Iris pigment epithelial cell (primary cell): ENCODE data around the gene TLK1.
A peak's percentile ranks its signal among the peaks of the same experiment; 100 is the strongest.
"Not testable (repeated sequence)": the region's sequence is repeated elsewhere in the genome, so short reads cannot be mapped to it uniquely, and the experiment has no call there.

Experiments
- DNase-seq: peaks from one replicate; pipeline ENCODE4 v3.0.0-alpha.2; 2011; ENCODE audit warnings: low read depth

TLK1 gene

DNA sequence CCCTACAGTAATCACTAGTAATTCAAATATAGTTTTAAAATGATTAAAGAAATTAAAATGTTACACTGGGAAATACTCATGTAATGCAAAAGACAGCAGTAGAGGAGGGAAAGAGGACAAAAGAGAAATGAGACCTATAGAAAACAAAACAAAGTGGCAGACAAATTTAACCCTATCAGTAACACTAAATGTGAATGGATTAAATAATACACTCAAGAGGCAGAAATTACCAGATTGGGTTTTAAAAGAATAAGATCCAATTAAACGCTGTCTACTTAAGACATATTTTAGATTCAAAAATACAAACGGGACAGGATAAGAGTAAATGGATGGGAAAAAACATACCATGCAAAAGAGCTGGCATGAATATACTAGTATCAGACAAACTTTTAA, 17.0 kb downstream of the TLK1 start:
- DNase-seq: no peak

DNA sequence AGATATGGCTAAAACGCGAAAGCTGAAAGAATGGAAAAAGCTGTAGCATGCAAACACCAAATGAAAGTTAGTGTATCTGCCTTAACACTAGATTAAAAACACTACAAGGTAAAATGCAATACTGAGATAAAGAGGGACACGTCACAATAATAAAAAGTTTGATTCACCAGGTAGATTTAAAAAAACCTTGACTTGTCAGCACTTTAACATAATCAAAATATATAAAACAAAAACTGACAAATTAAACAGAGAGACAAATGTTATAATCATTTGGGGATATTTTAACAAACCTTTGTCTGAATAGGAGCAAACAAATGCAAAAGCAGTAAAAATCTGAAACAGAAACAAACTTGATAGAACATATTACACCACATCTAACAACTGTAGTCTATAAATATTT, 18.3 kb downstream of the TLK1 start:
- DNase-seq: no peak

DNA sequence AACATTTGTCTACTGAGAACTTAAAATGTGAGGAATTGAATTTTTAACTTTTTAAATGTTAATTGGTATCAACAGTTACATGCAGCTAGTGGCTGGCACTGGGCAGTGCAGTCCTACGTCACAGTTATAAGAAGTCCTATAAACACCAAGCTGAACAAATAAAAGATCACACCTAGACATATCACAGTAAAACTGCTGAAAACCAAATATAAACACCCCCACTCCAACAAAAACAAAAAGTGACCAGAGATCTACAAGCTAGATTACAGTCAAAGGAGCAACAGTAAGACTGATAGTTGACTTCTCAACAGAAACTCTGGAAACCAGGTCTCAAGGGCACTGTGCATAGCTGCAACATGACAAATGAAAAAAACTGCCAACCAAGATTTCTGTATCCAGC, 19.4 kb downstream of the TLK1 start:
- peak; percentile 31 for DNase-seq

DNA sequence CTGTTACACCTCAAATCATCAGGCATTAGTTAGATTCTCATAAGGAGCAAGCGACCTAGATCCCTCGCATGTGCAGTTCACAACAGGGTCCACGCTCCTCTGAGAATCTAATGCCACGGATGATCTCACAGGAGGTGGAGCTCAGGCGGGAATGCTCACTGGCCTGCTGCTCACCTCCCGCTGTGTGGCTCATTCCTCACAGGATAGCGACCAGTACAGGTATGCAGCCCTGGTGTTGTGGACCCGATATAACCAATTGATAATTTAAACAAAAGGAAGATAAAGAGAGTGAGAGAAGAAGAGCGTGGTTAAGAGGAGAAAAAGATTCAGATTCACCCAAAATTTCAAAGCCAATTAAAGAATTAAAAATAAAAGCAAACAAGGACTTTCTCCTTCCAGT, 20.8 kb downstream of the TLK1 start:
- no peak for DNase-seq

DNA sequence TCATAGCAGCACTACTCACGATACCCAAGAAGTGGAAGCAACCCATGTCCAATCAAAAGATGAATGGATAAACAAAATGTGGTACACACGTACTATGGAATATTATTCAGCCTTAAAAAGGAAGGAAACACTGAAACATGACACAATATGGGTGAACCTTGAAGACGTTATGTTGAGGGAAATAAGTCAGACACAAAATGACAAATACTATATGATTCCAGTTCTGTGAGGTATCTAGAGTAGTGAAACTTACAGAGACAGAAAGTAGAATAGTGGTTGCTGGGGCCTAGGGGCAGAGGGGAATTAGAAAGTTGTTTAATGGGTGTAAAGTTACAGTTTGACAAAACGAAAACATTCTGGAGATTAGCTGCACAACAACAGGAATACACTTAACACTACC, 24.7 kb downstream of the TLK1 start:
- DNase-seq: no peak

DNA sequence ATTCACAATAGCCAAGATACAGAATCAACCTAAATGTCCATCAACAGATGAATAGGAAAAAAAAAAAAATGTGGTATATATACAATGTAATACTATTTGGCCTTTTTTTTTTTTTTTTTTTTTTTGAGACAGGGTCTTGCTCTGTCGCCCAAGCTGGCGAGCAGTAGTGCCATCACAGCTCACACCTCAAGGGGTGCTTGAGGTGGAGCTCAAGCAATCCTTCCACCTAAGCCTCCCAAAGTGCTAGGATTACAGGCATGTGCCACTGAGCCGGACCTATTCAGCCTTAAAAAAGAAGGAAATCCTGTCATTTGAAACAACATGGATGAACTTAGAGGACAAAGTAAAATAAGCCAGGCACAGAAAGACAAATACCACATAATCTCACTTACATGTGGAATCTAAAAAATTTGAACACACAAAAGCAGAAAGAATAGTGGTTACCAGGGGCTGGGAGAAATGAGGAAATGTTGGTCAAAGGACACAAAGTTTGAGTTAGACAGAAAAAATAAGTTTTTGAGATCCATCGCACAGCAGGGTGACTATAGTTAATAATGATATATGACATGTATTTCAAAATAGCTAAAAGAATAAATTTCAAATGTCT, 26.0 kb downstream of the TLK1 start:
- DNase-seq: no peak

DNA sequence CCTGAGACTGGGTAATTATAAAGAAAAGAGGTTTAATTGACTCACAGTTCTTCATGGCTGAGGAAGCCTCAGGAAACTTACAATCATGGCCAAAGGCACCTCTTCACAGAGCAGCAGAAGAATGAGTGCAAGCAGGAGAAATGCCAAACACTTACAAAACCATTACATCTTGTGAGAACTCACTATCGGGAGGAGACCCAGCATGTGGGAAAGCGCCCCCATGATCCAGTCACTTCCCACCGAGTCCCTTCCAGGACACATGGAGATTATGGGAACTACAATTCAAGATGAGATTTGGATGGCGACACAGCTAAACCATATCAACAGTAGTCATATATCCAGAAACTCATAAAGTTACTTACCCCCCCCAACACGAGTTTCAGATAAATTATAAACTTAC, 28.6 kb downstream of the TLK1 start:
- DNase-seq: no peak

DNA sequence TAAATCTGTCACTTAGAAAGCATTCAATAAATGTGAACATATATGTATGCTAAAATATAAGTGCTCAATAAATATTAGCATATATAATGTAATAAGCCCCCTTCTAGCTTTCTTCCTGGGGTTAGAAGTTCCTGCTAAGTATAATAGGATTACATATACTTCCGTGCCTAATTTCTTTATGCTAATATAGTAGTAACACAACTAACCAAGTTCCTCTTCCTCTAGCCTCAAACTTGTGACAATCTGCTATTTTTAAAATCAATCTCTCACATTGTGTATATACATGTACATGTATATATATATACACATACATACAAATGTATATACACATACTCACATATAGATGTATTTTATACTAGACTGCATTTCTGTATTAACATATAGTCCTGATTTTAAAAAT, 32.2 kb downstream of the TLK1 start:
- DNase-seq: no peak

DNA sequence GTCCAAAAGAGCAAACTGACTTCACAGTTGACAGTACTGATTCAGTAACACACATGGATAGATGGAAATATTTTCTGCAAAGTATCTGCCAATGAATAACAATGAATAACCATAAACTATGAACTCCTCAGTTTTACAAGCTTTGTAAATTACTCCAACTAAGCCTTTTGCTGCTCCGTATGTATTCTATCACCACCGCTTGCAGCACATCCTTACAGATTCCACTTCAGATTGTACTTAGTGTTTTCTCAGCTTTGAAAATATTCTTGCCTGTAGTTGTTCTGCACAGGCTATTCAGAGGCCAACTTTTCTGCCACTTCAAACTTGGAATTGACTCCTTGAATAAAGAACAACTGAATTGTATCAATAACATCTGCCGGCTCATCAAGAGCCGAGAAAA, 36.2 kb downstream of the TLK1 start:
- no peak for DNase-seq

DNA sequence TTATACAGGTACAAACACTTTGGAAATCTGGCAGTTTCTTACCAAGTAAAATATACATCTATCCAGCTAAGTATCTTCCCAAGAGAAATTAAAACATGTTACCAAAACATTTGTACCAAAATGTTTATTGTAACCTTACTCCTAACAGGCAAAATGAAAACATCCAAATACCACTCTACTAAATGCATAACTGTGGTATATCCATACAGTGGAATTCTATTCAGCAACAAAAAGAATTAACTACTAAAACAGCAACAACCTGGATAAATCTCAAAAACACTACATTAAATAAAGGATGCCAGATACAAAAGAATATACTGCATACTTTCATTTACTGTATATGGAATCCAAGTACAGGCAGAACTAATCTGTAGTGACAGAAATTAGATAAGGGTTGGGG, 51.1 kb downstream of the TLK1 start:
- DNase-seq: no peak

DNA sequence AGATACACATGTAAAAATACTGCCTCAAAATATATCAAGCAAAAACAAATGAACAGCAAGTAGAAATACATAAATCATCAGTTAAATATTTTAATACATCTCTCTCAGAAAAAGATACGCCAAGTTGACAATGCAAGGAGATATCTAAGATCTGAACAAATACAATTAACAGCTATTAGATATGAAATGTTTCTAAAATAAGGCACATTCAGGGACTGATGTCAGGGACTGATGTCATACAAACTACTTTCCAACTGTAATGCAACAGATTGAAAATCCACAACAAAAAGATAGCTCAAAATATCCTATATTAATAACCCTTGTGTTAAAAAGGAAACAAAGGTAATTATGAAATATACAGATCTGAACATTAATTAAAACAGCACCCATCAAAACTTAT, 51.7 kb downstream of the TLK1 start:
- no peak for DNase-seq

DNA sequence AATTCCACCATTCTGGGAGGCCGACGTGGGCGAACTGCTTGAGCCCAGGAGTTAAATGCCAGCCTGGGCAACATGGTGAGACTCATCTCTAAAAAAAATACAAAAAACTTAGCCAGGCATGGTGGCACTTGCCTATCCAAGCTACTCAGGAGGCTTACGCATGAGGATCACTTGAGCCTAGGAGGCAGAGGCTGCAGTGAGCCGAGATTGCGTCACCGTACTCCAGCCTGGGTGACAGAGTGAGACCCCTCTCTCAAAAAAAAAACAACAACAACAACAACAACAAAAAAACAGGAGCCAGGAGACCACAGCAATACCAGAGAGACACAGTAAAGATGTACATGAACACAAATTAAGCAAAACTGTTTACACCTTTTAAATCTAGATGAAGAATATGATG, 52.9 kb downstream of the TLK1 start:
- DNase-seq: no peak

DNA sequence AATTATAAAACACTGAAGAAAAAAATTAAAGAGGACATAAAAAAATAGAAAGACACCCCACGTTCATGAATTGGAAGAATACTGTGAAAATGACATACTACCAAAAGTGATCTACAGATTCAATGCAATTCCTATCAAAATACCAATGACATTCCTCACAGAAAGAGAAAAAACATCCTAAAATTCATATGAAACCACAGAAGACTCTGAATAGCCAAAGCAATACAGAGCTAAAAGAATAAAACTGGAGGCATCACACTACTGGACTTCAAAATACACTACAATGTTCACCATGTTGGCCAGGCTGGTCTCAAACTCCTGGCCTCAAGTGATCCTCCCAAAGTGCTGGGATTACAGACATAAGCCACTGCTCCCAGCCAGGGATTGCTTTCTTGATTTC, 56.3 kb downstream of the TLK1 start:
- no peak for DNase-seq

DNA sequence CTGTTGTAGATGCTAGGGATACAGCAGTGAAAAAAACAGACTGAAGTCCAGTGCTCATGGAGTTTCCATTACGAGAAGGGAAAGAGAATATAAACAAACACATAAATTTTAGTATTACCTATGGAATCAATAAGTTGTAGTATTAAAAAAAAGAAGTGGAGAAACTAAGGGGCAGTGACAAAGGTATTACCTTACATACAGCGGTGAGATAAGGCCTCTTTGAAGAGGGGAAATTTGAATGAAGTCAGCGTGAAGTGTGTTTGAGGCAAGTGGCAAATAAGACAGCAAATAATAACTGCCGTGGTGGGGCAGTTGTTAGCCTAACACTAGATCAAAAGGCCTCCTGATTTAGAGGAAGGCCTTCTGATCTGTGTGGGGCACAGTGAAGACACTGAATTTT, 57.9 kb downstream of the TLK1 start:
- no peak for DNase-seq

DNA sequence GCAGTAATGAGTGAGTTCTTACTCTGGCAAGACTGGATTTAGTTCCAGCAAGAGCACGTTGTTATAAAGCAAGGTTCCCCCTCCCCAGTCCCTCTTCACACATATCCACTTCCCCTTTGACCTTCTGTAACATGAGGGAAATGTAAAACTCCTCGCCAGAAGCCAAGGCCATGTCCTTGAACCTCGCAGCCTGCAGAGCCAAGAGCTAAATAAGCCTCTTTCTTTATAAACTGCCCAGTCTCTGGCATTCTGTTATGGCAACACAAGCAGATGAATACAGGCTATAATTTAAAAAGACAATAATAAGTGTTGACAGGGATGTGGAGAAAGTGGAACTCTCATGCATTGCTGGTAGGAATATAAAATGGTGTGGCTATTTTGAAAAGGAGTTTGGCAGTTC, 60.3 kb downstream of the TLK1 start:
- DNase-seq: no peak

DNA sequence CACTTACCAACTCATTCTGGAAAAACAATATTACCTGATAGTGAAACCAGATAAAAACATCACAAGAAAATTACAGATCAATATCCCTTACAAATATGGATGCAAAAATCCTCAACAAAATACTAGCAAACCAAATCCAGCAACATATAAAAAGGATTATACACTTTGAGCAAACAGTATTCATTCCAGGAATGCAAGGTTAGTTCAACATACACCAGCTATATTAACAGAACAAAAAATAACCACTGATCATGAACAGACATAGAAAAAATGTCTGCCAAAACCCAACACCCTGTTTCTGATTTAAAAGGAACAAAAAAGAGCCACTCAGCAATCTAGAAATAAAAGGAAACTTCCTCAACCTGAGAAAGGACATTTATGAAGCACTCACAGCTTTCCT, 62.1 kb downstream of the TLK1 start:
- DNase-seq: no peak

DNA sequence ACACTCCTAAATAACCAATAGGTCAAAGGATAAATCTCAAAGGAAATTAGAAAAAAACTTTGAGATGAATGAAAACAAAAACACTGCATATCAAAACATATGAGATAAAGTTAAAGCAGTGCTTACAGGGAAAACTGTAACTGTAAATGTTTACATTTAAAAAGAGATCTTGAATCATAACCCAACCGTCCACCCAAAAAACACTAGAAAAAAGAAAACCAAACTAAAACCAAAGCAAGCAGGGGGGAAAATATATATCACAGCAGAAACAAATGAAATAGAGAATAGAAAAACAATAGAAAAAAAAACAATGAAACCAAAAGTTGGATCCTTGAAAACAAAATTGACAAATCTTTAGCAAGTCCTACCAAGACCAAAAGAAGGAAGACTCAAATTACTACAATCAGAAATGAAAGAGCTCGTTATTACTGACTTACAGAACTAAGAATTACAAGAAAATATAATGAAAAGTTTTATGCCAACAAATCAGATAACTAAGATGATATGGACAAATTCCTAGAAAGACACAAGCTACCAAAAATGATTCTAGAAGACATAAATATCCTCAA, 65.6 kb downstream of the TLK1 start:
- no peak for DNase-seq

DNA sequence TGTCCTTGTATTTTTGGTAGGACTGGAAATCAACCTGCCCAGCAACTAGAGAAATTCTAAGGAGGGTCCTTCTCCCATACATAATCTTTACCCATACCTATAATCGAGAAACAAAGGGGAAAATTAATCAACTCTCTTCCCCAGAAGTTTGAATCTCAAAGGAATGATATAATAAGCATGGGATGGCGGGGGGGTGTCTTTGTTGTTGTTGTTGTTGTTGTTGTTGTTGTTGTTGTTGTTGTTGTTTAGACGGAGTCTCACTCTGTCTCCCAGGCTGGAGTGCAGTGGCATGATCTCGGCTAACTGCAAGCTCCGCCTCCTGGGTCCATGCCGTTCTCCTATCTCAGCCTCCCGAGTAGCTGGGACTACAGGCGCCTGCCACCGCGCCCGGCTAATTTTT, 69.2 kb downstream of the TLK1 start:
- not testable (repeated sequence) for DNase-seq

DNA sequence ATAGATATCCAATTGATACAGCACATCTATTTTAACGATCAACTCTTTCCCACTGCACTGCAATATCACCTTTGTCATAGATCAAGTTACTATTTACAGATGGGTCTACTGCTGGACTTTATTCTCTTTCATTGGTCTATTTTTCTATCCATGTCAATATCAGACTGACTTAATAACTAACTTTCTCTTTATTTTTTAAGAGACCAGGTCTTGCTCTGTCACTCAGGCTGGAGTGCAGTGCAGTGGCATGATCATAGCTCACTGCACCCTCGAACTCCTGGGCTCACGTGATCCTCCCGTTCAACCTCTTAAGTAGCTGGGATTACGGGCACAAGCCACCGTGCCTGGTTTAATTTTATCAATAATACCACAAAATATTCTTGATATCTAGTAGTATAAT, 71.2 kb downstream of the TLK1 start:
- no peak for DNase-seq

DNA sequence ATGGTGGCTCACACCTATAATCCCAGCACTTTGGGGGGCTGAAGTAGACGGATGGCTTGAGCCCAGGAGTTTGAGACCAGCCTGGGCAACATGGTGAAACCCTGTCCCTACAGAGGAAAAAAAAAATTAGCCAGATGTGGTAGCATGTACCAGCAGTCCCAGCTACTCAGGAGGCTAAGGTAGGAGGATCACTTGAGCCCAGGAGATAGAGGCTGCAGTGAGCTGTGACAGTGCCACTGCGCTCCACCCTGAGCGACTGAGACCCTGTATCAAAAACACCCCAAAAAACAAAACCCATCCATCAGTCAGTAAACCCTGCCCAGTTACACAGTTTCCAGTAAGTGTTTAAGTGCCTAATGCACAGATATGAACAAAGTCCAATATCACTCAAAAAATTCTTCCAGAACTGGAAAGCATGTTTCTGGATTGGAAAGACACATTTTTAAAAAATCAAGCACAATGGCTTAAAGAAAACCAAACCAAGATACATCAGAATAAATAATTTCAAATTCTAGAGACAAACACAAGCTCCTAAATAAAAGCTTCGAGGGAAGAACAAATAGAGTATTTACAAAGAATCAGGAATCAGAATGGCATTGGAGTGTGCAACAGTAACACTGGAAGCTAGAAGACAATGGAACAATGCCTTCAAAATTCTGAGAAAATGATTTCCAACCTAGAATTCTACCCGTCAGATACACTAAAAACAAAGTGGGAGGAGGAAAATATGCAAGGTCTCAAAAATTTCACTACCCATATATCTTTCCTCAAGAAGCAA, 72.4 kb downstream of the TLK1 start:
- DNase-seq: no peak

DNA sequence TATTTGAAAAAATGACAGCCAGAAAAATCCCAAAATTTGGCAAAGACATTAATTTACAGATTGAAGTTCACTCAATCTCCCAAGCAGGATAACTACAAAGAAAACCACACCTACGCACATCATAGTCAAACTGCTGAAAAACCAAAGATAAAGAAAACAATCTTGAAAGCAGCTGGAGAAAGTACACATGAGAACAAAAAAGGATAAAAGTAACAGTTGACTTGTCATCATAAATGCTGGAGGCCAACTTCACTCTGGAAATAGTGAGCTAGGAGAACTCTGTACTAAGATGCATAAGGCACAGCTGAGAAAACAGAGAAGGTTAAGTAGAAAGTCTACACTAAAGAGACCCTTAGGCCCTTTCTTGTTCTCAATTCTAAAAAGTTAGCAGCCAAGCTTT, 73.1 kb downstream of the TLK1 start:
- no peak for DNase-seq

DNA sequence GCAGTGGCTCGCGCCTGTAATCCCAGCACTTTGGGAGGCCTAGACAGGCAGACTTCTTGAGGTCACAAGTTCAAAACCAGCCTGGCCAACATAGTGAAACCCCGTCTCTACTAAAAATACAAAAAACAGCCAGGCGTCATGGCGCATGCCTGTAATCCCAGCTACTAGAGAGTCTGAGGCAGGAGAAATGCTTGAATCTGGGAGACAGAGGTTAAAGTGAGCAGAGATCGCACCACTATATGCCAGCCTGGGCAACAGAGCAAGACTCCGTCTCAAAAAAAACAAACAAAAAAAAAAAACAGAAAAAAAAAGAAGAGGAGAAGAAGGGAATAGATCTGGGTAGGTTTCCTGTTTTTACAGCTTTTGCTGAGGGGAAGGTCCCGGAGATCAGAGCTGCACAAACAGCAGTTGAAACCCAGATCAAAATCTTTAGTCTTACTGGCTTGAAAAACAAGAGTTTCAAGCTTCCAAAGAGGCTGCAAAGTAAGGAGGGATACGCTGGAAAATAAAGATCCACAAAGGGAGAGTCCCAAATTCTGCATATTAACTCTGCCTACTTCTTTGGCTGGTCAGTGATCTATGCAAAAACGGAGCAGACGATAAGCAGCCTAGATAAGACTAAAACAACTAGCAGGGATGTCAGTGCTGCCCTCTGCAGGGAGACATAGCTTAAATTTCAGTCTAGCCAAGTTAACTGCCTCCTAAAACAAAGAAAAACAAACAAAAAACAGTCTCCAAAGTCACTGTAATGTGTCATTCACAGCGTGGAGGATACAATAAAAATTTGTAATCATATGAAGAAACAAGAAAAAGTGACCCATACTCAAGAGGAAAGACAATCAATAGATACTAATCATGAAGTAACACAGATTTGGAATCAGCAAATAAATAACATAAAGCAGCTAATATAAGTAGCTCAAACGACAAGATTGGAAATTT, 74.1 kb downstream of the TLK1 start:
- peak; percentile 77 for DNase-seq

DNA sequence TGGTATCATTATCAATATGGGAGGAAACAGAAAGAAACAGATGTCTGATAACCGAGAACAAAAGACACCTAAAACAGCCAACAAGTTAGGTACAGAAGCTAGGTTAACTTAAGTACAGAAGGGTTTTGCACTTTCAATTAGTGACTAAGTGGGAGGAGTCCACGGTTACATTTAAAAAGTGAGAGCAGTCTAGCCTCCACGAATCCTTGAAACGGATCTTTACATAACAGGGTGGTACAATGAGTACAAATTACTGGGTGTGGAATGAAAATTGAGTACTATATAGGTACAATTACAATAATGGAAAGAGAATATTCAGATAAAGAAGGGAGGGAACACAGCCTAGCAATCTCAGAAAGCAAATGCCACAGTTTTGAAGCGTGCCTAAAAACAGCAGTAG, 76.6 kb downstream of the TLK1 start:
- no peak for DNase-seq
